Ammon's horn (tissue), 1 donor: Measurements from ENCODE around the gene GRAMD1B.
A peak's percentile ranks its signal among the peaks of the same experiment; 100 is the strongest.
"Not testable (repeated sequence)": the region's sequence is repeated elsewhere in the genome, so short reads cannot be mapped to it uniquely, and the experiment has no call there.

Source experiments
- DNase-seq: peaks from one replicate; pipeline ENCODE4 v3.0.0-alpha.2; 2016; ENCODE audit warnings: low spot score

GRAMD1B gene

GRCh38 chr11:123443851-123444623 lies 14.0 kb downstream of the GRAMD1B start:
- no peak for DNase-seq

- DNase-seq: no peak
Observed at GRCh38 chr11:123448823-123449222, 18.8 kb downstream of the GRAMD1B start.

DNA sequence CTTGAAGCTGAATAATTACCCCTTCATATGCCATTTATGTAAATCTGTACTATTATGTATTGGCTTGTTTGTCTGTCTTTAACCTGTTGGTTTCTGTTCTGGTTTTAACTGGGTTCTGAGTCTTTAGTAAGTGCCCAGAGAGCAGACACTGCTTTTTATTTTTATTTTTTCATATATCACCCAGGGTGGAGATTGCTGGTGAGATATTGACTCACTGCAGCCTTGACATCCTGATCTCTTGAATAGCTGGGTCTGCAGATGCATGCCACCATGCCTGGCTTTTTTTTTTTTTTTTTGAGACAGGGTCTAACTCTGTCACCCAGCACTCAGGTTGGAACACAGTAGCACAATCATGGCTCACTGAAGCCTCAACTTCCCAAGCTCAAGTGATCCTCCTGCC lies 19.4 kb downstream of the GRAMD1B start:
- no peak for DNase-seq

DNA sequence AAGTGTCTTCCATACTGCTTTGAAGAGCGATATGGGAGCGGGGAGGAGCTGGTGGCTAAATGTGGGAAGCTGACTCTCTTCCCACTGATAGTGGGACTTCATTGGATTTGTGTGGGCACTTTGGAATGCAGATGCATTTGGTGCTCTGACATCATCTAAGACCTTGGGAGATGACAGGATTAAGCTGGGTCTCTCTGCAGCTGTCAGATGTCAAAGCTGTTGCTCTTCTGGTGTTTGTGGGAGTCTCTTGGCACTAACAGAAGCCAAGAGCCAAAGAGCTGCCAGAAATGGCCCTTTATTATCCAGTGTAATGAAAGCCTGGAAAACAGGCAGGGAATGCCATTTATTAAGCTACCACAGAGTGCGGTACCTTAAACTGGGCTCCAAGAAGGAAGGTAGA lies 20.6 kb downstream of the GRAMD1B start:
- DNase-seq: no peak

DNA sequence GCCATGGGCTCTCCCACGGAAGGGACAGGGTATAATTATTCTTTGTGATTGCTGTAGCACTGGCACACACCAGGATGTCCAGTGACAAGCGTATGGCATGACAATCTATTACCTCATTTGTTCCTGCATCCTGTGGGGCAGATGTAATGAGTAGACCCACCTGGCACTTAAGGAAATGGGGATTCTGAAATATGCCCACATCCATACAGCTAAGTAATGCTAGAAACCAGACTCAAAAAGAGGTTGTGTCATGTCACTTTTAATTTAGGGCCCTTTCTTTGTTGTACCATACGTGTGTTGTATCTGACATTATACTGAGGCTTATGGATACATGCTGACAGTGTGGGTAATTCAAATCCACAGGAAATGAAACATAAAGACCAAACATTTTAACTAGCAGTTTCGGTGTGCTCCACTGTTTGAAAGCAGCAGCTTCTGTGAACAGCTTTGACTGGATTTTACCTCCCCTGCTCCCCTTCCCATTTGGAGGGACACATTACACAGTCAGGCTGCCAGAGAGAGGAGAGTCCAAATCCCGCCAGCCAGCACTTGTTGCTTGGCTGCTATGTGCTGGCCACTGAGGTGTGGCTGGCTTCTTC lies 21.2 kb downstream of the GRAMD1B start:
- no peak for DNase-seq

DNA sequence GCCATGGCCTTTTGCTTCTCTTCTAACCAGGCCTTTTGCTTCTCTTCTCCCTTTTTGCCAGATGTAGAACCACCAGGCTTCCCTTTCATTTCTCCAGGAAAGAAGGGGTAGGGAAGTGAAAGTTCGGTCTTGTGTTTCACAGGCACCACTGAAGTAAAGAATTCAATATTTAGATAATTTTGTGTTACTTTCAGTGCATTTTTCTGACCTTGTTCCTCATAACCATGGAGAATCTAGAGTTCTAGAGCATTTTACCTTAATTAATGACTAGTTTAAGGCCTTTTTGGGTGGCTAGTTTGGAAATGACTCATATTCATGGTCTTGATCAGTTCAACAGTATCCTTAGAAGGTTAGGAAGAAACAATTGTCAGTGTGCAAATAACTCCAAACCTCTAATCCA lies 22.7 kb downstream of the GRAMD1B start:
- DNase-seq: peak; percentile 40

- DNase-seq: no peak
Observed at GRCh38 chr11:123454060-123454651, 24.1 kb downstream of the GRAMD1B start.

GRCh38 chr11:123454796-123455195 lies 24.7 kb downstream of the GRAMD1B start:
- DNase-seq: no peak

GRCh38 chr11:123456448-123456847 lies 26.4 kb downstream of the GRAMD1B start:
- DNase-seq: not testable (repeated sequence)

GRCh38 chr11:123457187-123457770 lies 27.2 kb downstream of the GRAMD1B start:
- DNase-seq: peak; percentile 66

DNA sequence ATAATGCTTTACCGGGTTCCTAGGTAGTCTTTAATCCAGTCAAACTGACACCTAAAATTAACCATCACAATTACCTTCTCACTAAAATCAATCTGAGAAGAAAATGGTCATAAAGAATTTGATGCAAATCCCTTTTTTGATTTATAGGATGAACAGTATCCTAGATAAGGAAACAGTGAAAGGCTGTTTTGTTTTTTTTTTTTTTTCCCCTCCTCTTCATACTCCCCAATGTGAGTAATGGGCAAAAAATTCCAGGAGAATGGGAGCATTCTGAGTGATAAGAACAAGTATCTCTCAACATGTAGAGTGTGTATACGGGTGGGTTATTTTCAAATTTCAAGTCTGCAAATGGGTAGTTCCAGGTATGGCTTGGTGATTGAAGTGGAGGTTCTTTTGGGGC lies 28.4 kb downstream of the GRAMD1B start:
- DNase-seq: no peak

DNA sequence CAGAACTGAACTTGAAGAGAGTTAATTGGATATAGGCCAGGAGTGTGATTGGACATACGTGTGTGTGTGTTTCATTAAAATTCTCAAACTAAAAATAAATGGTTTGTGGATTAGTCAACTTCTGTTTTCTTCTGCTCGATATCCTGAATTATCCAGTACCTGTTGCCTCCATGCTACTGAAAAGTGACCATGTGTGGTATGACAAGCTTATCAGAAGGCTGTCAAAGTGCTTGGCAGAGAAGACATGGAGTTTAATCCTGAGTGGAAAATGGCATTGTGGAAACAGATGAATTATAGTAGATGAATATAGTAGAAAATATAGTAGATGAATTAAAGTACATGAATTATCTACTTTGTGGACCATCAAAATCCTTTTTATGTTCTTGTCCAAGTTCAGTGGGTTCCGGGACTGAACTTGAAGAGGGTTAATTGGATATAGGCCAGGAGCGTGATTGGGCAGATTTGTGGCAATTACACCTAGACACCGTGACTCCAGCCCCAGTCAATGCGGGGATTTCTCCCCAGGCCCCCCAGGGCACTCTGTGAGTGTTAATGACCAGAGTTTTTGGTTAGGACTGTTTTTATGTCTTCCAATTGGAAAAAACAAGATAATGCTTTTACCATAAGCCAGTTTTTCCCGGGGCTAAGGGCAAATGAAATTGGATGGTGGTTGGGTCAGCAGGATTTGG lies 30.1 kb downstream of the GRAMD1B start:
- no peak for DNase-seq

GRCh38 chr11:123461164-123461563 lies 31.1 kb downstream of the GRAMD1B start:
- DNase-seq: peak; percentile 33

GRCh38 chr11:123465667-123466066 lies 35.6 kb downstream of the GRAMD1B start:
- not testable (repeated sequence) for DNase-seq

- DNase-seq: not testable (repeated sequence)
Observed at GRCh38 chr11:123466172-123466571, 36.1 kb downstream of the GRAMD1B start.

- no peak for DNase-seq
Observed at GRCh38 chr11:123469089-123469488, 39.0 kb downstream of the GRAMD1B start.

GRCh38 chr11:123469586-123469985 lies 39.5 kb downstream of the GRAMD1B start:
- DNase-seq: no peak

- no peak for DNase-seq
Observed at GRCh38 chr11:123470842-123471241, 40.8 kb downstream of the GRAMD1B start.

DNA sequence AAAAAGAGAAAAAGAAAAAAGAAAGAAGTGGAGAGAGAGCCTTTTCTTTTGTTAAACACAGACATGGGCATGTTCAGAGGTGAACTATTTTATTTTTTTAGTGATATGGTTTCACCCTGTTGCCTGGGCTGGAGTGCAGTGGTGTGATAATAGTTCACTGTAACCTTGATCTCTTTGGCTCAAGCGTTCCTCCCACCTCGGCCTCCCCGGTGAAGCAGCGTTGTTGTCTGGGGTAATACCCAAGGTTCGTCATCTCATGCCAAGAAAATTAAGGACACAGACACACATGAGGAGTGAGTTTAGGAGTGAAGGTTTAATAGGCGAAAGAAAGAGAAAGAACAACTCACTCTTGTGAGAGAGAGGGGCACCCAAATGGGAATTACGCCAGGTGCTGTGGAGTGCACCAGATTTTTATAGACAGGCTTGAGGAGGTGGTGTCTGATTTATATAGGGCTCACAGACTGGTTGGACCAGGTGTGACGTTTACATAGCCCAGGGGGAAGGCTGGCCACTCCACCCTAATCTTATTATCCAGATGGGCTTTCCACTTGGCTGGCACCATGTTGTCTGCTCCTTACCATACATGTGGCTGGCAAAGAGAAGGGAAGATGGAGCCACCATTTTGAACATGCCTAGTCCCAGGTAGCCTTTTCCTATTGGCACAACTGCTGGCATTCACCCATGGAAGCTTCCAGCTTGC lies 42.3 kb downstream of the GRAMD1B start:
- DNase-seq: no peak

DNA sequence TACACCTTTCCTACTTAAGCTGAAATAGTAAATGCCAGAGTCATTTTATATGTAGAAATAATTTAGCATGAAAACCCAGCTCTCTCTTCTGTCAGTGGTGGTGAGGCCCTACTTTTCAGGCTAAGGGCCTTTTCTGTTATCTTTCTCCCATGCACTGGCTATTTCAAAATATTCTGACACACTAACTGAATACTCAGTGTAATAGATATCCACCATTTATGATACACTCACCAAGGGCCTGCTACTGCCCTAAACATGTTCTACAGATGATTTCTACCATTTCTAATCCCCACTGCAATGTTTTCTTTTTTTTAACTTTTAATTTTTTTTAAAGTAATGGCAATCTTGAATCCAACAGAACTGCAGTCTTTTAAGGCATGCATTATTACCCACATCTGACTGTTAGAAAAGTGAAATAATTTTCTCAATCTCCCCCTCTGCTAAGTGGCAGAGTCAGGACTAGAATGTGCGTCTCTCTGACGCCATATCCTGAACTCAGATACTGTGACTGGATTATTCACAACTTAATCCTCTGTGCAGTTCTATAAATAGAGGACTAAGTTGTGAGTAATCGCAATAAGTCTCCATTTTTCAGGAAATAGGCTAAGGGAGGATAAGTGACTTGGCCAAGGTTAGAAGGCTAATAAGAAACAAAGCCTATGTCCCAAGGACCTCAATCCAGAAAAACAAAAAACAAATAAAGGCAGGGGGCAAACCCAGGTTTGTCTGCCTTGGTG lies 44.0 kb downstream of the GRAMD1B start:
- DNase-seq: no peak

GRCh38 chr11:123474994-123475393 lies 44.9 kb downstream of the GRAMD1B start:
- no peak for DNase-seq
